ENCODE measurements around the gene MED27.

The MED27 gene

GRCh38 chr9:132041798-132042197, 37.9 kb downstream of the MED27 start:
- DNase-seq (ENCODE audit: low read depth in 2 of 2) = no peak

- no peak for DNase-seq (ENCODE audit: low read depth in 2 of 2)
Measured at GRCh38 chr9:132040808-132041207, 38.9 kb downstream of the MED27 start.

GRCh38 chr9:132040246-132040645, 39.4 kb downstream of the MED27 start:
- no peak for DNase-seq (ENCODE audit: low read depth in 2 of 2)

- DNase-seq (ENCODE audit: low read depth in 2 of 2) = no peak
Measured at GRCh38 chr9:132039284-132039683, 40.4 kb downstream of the MED27 start.

- DNase-seq (ENCODE audit: low read depth in 2 of 2) = no peak
Measured at GRCh38 chr9:132037458-132037857, 42.2 kb downstream of the MED27 start.

- DNase-seq (ENCODE audit: low read depth in 2 of 2) = no peak
Measured at GRCh38 chr9:132036521-132036920, 43.1 kb downstream of the MED27 start.

GRCh38 chr9:132035679-132036078, 44.0 kb downstream of the MED27 start:
- DNase-seq (ENCODE audit: low read depth in 2 of 2) = no peak

GRCh38 chr9:132032238-132032950, 47.3 kb downstream of the MED27 start:
- no peak for DNase-seq (ENCODE audit: low read depth in 2 of 2)

- no peak for DNase-seq (ENCODE audit: low read depth in 2 of 2)
Measured at GRCh38 chr9:132031467-132032237, 48.0 kb downstream of the MED27 start.

- DNase-seq (ENCODE audit: low read depth in 2 of 2) = no peak
Measured at GRCh38 chr9:132030626-132031325, 48.9 kb downstream of the MED27 start.

GRCh38 chr9:132027752-132028663, 51.7 kb downstream of the MED27 start:
- no peak for DNase-seq (ENCODE audit: low read depth in 2 of 2)

- no peak for DNase-seq (ENCODE audit: low read depth in 2 of 2)
Measured at GRCh38 chr9:132026932-132027585, 52.6 kb downstream of the MED27 start.

- no peak for DNase-seq (ENCODE audit: low read depth in 2 of 2)
Measured at GRCh38 chr9:132025766-132026165, 53.9 kb downstream of the MED27 start.

- no peak for DNase-seq (ENCODE audit: low read depth in 2 of 2)
Measured at GRCh38 chr9:132024589-132024988, 55.1 kb downstream of the MED27 start.

- DNase-seq (ENCODE audit: low read depth in 2 of 2) = no peak
Measured at GRCh38 chr9:132023419-132024180, 56.1 kb downstream of the MED27 start.

GRCh38 chr9:132020820-132021510, 58.7 kb downstream of the MED27 start:
- DNase-seq (ENCODE audit: low read depth in 2 of 2) = no peak

GRCh38 chr9:132020272-132020671, 59.4 kb downstream of the MED27 start:
- DNase-seq (ENCODE audit: low read depth in 2 of 2) = no peak

GRCh38 chr9:132019702-132020101, 60.0 kb downstream of the MED27 start:
- DNase-seq (ENCODE audit: low read depth in 2 of 2) = no peak

GRCh38 chr9:132018957-132019405, 60.7 kb downstream of the MED27 start:
- DNase-seq (ENCODE audit: low read depth in 2 of 2) = no peak

GRCh38 chr9:132016456-132016855, 63.2 kb downstream of the MED27 start:
- no peak for DNase-seq (ENCODE audit: low read depth in 2 of 2)

Data from activated CD8-positive, alpha-beta memory T cell treated with anti-CD3 and anti-CD28 coated beads for 4 hours (primary cell).